Keratinocyte (primary cell): ENCODE measurements around the gene DNASE1L3.

ENCODE experiments used
- EZH2 ChIP-seq: IDR thresholded peaks from one replicate; pipeline ENCODE4 v1.6.1; 2012; ENCODE audit warnings: inconsistent platforms, mild to moderate bottlenecking, low read length, moderate library complexity
- TF ChIP-seq, protein P1 (sequence below), 3 experiments: IDR thresholded peaks in 1 of 3; conservative IDR thresholded peaks in 1 of 3; optimal IDR thresholded peaks in 1 of 3; 2 replicates in 2 of 3; 3 replicates in 1 of 3; pipeline versions ENCODE3 to v1.5.1; 2011; ENCODE audit warnings: low read length in 3 of 3, mild to moderate bottlenecking in 3 of 3, moderate library complexity in 2 of 3, control low read depth in 1 of 3, inconsistent platforms in 1 of 3; ENCODE audit not compliant: insufficient read depth in 2 of 3; ENCODE audit errors: extremely low read depth in 1 of 3

DNA sequence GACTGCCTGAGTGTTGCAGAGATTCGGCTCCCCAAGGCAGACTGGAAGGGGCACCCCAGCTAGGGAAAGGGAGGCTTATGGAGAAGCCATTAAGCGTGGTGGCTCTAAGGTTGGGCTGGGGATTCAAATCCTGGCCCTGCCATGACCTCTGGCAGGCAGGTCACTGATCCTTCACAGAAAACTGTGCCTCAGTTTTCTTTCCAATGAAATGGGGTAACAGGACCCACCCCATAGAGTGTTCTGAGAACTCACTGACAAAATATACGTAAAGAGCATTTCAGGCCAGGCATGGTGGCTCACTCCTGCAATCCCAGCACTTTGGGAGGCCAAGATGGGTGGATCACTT is 34.6 kb downstream of the DNASE1L3 start:
- TF ChIP-seq EZH2: no peak
- TF ChIP-seq, protein P1, sequence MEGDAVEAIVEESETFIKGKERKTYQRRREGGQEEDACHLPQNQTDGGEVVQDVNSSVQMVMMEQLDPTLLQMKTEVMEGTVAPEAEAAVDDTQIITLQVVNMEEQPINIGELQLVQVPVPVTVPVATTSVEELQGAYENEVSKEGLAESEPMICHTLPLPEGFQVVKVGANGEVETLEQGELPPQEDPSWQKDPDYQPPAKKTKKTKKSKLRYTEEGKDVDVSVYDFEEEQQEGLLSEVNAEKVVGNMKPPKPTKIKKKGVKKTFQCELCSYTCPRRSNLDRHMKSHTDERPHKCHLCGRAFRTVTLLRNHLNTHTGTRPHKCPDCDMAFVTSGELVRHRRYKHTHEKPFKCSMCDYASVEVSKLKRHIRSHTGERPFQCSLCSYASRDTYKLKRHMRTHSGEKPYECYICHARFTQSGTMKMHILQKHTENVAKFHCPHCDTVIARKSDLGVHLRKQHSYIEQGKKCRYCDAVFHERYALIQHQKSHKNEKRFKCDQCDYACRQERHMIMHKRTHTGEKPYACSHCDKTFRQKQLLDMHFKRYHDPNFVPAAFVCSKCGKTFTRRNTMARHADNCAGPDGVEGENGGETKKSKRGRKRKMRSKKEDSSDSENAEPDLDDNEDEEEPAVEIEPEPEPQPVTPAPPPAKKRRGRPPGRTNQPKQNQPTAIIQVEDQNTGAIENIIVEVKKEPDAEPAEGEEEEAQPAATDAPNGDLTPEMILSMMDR (optimal IDR thresholded peaks at IDR 0.05 in 1 of 3, IDR thresholded peaks at IDR 0.05 in 1 of 3, conservative IDR thresholded peaks at IDR 0.05 in 1 of 3; ENCODE audit: extremely low read depth in 1 of 3, insufficient read depth in 2 of 3, low read length in 3 of 3): no peak
